ENCODE data around the gene ENKUR. TPM values are rescaled to one million over a fixed set of nuclear protein-coding genes. Genes with fewer than 3 reads are reported as not detected.

ENKUR gene
- total RNA-seq, 2 donors from 2014 or later = 0.45 TPM; not detected in 1

Other genes with a start within 250 kb of the ENKUR start
- gene PRTFDC1, start 63.6 kb downstream of the ENKUR start, total RNA-seq = under 1 TPM; 0.58 to 0.77 TPM
- gene THNSL1, start 454 bp upstream of the ENKUR start, total RNA-seq = 1 to 10 TPM; 4.7 to 5.1 TPM
- gene GPR158, start 158.8 kb upstream of the ENKUR start, total RNA-seq = not detected

Data from activated T-helper 17 cell treated with anti-CD3 and anti-CD28 coated beads, Interleukin-2, amount 50 U/mL, for 72 hours (primary cell).